Ascending aorta (tissue), 2 donors: ENCODE data around the gene ZNF148. TPM values are rescaled to one million over a fixed set of nuclear protein-coding genes. Genes with fewer than 3 reads are reported as not detected.
"Not testable (repeated sequence)": the region's sequence is repeated elsewhere in the genome, so short reads cannot be mapped to it uniquely, and the experiment has no call there.

Experiments
- DNase-seq, 2 donors: peaks; one replicate each; pipeline ENCODE4 v3.0.0-alpha.2; 2019; ENCODE audit warnings: low spot score in 2 of 2
- H3K27ac ChIP-seq, 2 donors: fragments of 200-600 bp; sonication (generic); one replicate each; pipeline ENCODE4 v1.5.1; 2016 to 2017; ENCODE audit warnings: mild to moderate bottlenecking in 1 of 2
- H3K27me3 ChIP-seq: fragments of 200-600 bp; sonication (generic); one replicate; pipeline ENCODE4 v1.5.1; 2017
- H3K36me3 ChIP-seq, 2 donors: fragments of 200-600 bp; sonication (generic); one replicate each; pipeline ENCODE4 v1.5.1; 2016
- H3K4me1 ChIP-seq, 2 donors: fragments of 200-600 bp; sonication (generic); one replicate each; pipeline ENCODE4 v1.5.1; 2016 to 2017; ENCODE audit warnings: mild to moderate bottlenecking in 1 of 2
- H3K4me3 ChIP-seq, 2 donors: fragments of 200-600 bp; sonication (generic); one replicate each; pipeline ENCODE4 v1.5.1; 2016 to 2017; ENCODE audit warnings: mild to moderate bottlenecking in 1 of 2
- H3K9me3 ChIP-seq, 2 donors: fragments of 200-600 bp; sonication (generic); one replicate each; pipeline ENCODE4 v1.5.1; 2016
- CTCF ChIP-seq, 3 experiments: fragments of 200-600 bp in 2 of 3; fragments of 450-650 bp in 1 of 3; sonication (generic) in 2 of 3; IDR thresholded peaks; one replicate each; pipeline ENCODE4 v1.5.1; 2016 to 2019; ENCODE audit warnings: antibody characterized with exemption in 3 of 3, mild to moderate bottlenecking in 1 of 3, moderate library complexity in 1 of 3
- intact Hi-C: fragments of 100-400 bp; cut with DNase I; formaldehyde crosslinking; loops from one replicate; pipeline ENCODE4 v1.15.1; 2023
- total RNA-seq: library from RNA; depleted of rRNA; stranded (reverse); fragments of >200 nt; gene quantifications from one replicate; pipeline ENCODE4 v1.1.0, GENCODE V29; 2016

ZNF148 gene
- total RNA-seq, 1 donor from 2014 or later, result 10.0 TPM

GRCh38 chr3:125395091-125395490, 20.0 kb upstream of the ZNF148 start:
- Histone ChIP-seq H3K4me1 (no peaks in the 10 kb centered on the region), H3K9me3 (no peaks in the 10 kb centered on the region), H3K36me3 (no peaks in the 10 kb centered on the region), H3K4me3 (no peak overlapping the region), H3K27me3 (no peaks in the 10 kb centered on the region), H3K27ac (no peak overlapping the region)
- DNase-seq, result no peak
- intact Hi-C loops, result no loop called here
- TF ChIP-seq CTCF (IDR thresholded peaks at IDR 0.05), result no peak

GRCh38 chr3:125394406-125394805, 19.3 kb upstream of the ZNF148 start:
- no peak for TF ChIP-seq CTCF (IDR thresholded peaks at IDR 0.05)
- Histone ChIP-seq H3K36me3 (no peaks in the 10 kb centered on the region), H3K27ac (no peak overlapping the region), H3K4me3 (no peak overlapping the region), H3K9me3 (no peaks in the 10 kb centered on the region), H3K27me3 (no peaks in the 10 kb centered on the region), H3K4me1 (no peaks in the 10 kb centered on the region)
- DNase-seq, result no peak
- intact Hi-C loops, result no loop called here

- H3K27me3 ChIP-seq, result no peaks in the 10 kb centered on the region
- H3K4me3 ChIP-seq, result no peak overlapping the region
- TF ChIP-seq CTCF (IDR thresholded peaks at IDR 0.05), result no peak
- no peak for DNase-seq
- no peaks in the 10 kb centered on the region for H3K4me1 ChIP-seq
- intact Hi-C loops, result no loop called here
- H3K27ac ChIP-seq, result no peak overlapping the region
- no peaks in the 10 kb centered on the region for H3K9me3 ChIP-seq
- no peaks in the 10 kb centered on the region for H3K36me3 ChIP-seq
Observed at GRCh38 chr3:125389282-125389681, 14.2 kb upstream of the ZNF148 start.

- H3K36me3 ChIP-seq, H3K27me3 ChIP-seq, DNase-seq, H3K9me3 ChIP-seq, intact Hi-C loops, H3K4me3 ChIP-seq, H3K4me1 ChIP-seq, H3K27ac ChIP-seq: not testable (repeated sequence)
Observed at GRCh38 chr3:125388369-125388768, 13.2 kb upstream of the ZNF148 start.

GRCh38 chr3:125386811-125387210, 11.7 kb upstream of the ZNF148 start:
- Histone ChIP-seq H3K4me1 (no peaks in the 10 kb centered on the region), H3K36me3 (no peaks in the 10 kb centered on the region), H3K27me3 (no peaks in the 10 kb centered on the region), H3K9me3 (no peaks in the 10 kb centered on the region), H3K4me3 (no peak overlapping the region), H3K27ac (no peak overlapping the region)
- no peak for DNase-seq
- intact Hi-C loops, result no loop called here
- no peak for TF ChIP-seq CTCF (IDR thresholded peaks at IDR 0.05)

- Histone ChIP-seq H3K9me3 (no peaks in the 10 kb centered on the region), H3K4me1 (no peaks in the 10 kb centered on the region), H3K36me3 (no peaks in the 10 kb centered on the region), H3K27ac (no peak overlapping the region), H3K4me3 (no peak overlapping the region), H3K27me3 (no peaks in the 10 kb centered on the region)
- no peak for TF ChIP-seq CTCF (IDR thresholded peaks at IDR 0.05)
- no peak for DNase-seq
- intact Hi-C loops, result no loop called here
Observed at GRCh38 chr3:125383744-125384143, 8.6 kb upstream of the ZNF148 start.
